ENCODE measurements around the gene BFSP1. TPM values are rescaled to one million over a fixed set of nuclear protein-coding genes. Genes with fewer than 3 reads are reported as not detected.

BFSP1 gene
- polyA plus RNA-seq (2013, experiment 1 of 2): 4.0 TPM
- 4.2 TPM for polyA plus RNA-seq (2013, experiment 2 of 2)

DNA sequence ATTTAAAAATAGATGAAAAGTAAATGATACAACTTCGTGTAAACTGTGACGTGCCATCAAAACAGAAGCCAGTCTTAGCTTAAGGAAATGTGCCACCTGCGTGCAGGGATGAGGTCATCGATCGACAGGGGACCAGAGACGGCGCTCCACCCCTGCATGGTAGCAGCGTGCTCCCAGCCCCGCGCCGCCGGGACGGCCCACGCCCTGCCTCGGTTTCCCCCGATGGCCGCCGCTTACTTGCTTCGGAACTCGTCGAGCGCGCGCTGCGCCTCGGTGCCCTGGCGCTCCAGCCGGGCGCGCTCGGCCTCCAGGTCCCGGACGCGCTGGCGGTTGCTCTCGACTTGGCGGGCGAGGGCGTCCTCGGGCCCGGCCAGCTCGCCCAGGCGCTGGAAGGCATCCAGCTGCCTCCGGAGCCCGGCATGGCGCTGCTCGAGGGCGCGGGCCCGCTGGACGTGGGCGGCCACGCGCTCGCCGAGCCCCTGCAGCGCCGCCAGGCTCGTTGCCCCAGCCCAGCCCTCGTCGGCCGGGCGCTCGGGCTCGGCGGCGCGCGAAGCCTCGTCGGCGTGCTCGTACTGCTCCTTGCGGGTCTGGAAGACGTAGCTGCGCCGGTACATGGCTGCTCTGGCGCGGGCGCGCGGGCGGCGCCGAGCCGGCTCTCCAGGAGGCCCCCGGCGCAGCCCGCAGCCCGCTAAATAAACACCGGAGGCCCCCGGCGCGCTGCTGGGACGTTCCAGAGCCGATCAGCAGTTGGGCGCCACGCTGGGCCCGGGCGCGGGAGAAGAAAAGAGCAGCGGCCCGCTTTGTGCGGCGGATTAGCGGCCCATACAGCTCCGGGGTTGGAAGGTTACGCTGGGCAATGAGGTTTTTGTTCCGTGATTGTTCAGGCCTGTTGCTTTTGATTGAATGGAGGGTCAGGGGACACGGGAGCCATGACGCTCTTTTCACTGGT lies at the start of gene BFSP1:
Gene BFSP1, minus strand, starts transcription at position 664 of the 949 bp plus-strand sequence. Its CDS starts 50 bp downstream, at position 614.
- H3K4me1 ChIP-seq (ENCODE audit: insufficient read depth, low read length): peaks cover 16% of the 10 kb centered on the region
- H3K4me3 ChIP-seq (ENCODE audit: low read length): peak within 1 kb of the TSS; percentile 68
- H3K9ac ChIP-seq (ENCODE audit: low read depth, low read length): peak within 1 kb of the TSS; percentile 89
- H3K9me3 ChIP-seq (ENCODE audit: insufficient read depth, low read depth, low read length): no peaks in the 10 kb centered on the region
- peak within 1 kb of the TSS; percentile 87; the same call in 1 of the 2 replicates for H3K27ac ChIP-seq (ENCODE audit: low read depth, low read length)
- peaks cover 37% of the 10 kb centered on the region for H3K27me3 ChIP-seq (ENCODE audit: insufficient read depth, low read length)
- H3K36me3 ChIP-seq (ENCODE audit: insufficient read depth, low read length): no peaks in the 10 kb centered on the region
- under 1% methylated on average over 111 of the region's 111 CpGs for WGBS

DNA sequence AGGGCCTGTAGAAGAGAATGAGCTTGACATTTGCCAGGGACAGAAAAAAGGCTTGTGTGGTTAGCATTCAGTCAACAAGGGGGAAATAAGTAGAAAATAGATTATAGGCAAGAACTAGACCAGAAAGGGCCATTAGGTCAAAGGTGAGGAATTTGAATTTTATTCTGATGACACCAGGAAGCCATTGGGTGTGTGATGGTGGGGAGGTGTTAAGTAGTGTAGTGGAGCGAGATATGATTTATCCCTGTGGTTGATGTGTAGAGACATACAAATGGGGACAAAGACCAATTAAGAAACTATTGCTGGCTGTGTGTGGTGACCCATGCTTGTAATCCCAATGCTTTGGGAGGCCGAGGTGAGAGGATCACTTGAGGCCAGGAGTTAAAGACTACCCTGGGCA lies 49.7 kb upstream of the BFSP1 start:
- Histone ChIP-seq H3K9me3 (ENCODE audit: insufficient read depth, low read depth, low read length) (no peaks in the 10 kb centered on the region), H3K4me3 (ENCODE audit: low read length) (no peak overlapping the region), H3K27ac (ENCODE audit: low read depth, low read length) (no peak overlapping the region), H3K4me1 (ENCODE audit: insufficient read depth, low read length) (no peaks in the 10 kb centered on the region; the same call in 1 of the 2 replicates), H3K36me3 (ENCODE audit: insufficient read depth, low read length) (peaks cover 4% of the 10 kb centered on the region; the same call in 1 of the 2 replicates), H3K9ac (ENCODE audit: low read depth, low read length) (no peak overlapping the region), H3K27me3 (ENCODE audit: insufficient read depth, low read length) (no peaks in the 10 kb centered on the region)
- WGBS: 96% methylated on average over 2 of the region's 2 CpGs

DNA sequence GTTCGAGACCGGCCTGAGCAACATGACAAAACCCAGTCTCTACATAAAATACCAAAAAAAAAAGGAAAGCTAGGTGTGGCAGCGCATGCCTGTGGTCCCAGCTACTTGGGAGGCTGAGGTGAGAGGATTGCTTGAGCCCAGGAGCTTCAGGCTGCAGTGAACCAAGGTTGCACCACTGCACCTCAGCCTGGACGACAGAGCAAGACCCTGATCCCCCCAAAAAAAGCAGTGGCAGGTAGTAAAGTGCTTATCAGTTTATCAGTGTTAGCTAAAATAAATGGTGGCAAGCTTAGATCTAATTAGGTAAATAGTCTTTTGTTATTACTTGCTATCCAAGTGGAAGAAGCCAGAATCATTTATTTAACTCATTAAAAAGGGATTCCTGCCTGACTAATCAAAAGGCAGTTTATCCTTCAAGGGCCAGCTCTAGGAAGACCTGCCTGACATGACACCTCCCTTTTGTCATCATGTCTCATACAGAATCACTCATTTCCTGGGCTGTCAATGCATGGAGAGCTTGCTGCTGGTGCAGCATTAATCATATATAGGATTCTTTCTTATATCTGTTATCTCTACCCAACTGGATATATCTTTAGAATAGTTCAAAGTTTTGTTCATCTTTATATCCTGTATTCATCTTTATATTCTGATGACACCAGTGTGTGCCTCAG lies 48.3 kb upstream of the BFSP1 start:
- WGBS: 96% methylated on average over 4 of the region's 4 CpGs
- Histone ChIP-seq H3K9me3 (ENCODE audit: insufficient read depth, low read depth, low read length) (no peaks in the 10 kb centered on the region), H3K27ac (ENCODE audit: low read depth, low read length) (no peak overlapping the region), H3K36me3 (ENCODE audit: insufficient read depth, low read length) (peaks cover 4% of the 10 kb centered on the region; the same call in 1 of the 2 replicates), H3K4me3 (ENCODE audit: low read length) (no peak overlapping the region), H3K4me1 (ENCODE audit: insufficient read depth, low read length) (peaks cover 9% of the 10 kb centered on the region), H3K9ac (ENCODE audit: low read depth, low read length) (no peak overlapping the region), H3K27me3 (ENCODE audit: insufficient read depth, low read length) (no peaks in the 10 kb centered on the region)

DNA sequence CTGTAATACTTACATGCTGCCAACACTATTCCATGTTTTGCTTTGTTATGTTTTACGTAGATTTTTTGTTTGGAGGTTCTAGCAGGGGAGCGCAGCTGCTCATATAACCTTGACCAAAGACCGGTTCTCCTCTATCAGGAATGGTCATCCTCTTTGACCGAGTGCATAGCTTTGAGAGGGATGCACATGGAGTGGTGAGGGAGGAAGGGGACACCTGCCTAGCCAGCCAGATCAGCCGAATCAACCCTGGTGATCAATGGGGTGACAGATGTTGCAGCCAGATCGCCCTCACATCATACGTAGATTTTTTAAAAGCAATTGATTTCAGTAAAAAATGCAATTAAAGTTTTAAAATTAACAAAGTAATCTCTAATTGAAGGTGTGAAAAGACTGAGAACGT lies 45.0 kb upstream of the BFSP1 start:
- WGBS: 93% methylated on average over 8 of the region's 8 CpGs

DNA sequence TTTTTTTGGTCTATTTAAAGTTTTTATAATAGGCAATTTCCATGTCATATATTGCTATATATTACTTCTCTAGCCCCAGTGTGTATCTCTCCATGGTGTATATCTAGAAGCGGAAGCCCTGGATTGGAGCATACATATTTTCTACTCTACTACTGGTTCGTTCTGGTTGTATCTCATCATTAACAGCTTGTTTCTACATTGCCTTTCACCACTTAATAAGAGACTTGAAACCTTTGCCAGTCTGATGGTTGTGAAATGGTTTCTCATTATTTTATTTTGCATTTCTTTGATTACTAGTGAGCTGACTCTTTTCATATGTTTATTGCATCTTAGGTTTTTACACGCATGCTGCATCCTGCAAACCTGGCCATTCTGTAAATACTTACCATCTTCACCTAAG lies 42.3 kb upstream of the BFSP1 start:
- Histone ChIP-seq H3K4me3 (ENCODE audit: low read length) (no peak overlapping the region), H3K27me3 (ENCODE audit: insufficient read depth, low read length) (no peaks in the 10 kb centered on the region), H3K27ac (ENCODE audit: low read depth, low read length) (no peak overlapping the region), H3K9ac (ENCODE audit: low read depth, low read length) (no peak overlapping the region), H3K9me3 (ENCODE audit: insufficient read depth, low read depth, low read length) (no peaks in the 10 kb centered on the region), H3K4me1 (ENCODE audit: insufficient read depth, low read length) (peaks cover 46% of the 10 kb centered on the region), H3K36me3 (ENCODE audit: insufficient read depth, low read length) (no peaks in the 10 kb centered on the region; the same call in 1 of the 2 replicates)
- 47% methylated on average over 3 of the region's 3 CpGs for WGBS

More for the DNA sequence above, 45.0 kb upstream of the BFSP1 start:
- Histone ChIP-seq H3K4me3 (ENCODE audit: low read length) (no peak overlapping the region), H3K27ac (ENCODE audit: low read depth, low read length) (no peak overlapping the region), H3K9ac (ENCODE audit: low read depth, low read length) (no peak overlapping the region), H3K27me3 (ENCODE audit: insufficient read depth, low read length) (no peaks in the 10 kb centered on the region), H3K9me3 (ENCODE audit: insufficient read depth, low read depth, low read length) (no peaks in the 10 kb centered on the region), H3K4me1 (ENCODE audit: insufficient read depth, low read length) (peaks cover 41% of the 10 kb centered on the region), H3K36me3 (ENCODE audit: insufficient read depth, low read length) (no peaks in the 10 kb centered on the region; the same call in 1 of the 2 replicates)

DNA sequence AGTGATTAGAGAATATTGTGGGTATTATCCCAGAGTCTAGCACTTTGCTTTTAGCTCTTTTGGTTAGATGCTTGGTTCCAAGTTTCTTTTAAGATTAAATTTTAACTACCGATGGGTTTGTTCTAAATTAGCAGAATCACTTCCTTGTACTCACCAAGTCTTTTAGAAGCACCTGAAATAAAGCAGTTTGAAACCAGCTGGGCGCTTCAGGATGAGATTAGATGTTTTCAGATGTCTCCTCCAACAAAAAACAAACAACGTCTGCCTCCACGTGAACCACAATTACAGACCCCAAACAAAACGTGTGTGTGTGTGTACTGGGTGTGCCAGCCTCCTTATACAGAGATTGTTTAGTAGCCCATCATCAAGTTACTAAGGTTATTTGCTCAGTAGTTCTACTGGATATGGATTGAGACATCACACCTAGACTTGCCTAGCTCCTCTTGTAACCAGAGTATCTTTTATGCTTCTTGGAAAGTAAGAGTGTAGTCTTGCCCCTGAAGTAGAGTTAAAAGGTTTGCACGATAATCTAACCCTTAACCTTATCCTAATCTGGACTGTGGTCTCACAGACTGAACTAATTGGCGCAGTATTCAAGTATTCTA lies 41.0 kb upstream of the BFSP1 start:
- no peak overlapping the region for H3K27ac ChIP-seq (ENCODE audit: low read depth, low read length)

DNA sequence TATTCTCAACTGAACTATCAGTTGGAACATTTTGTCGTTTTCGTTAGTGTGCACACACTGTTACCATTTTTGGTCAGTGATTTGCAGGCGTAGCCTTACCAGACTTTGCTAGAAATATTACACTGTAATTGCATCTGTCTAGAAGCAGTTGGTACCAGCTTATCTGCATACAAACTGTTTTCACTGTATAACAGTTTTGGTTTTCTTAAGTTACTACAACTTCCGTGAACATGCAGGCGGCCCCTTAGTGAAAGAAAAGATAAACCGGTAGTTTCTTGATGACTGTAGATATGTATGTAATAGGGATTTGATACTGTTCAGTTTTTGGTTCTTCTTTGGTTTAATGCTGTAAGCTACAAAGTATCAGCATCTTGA lies 40.0 kb upstream of the BFSP1 start:
- peak overlapping the region; percentile 81; the same call in 1 of the 2 replicates for H3K9ac ChIP-seq (ENCODE audit: low read depth, low read length)
- WGBS: 25% methylated on average over 6 of the region's 6 CpGs
- H3K27ac ChIP-seq (ENCODE audit: low read depth, low read length): no peak overlapping the region
- H3K27me3 ChIP-seq (ENCODE audit: insufficient read depth, low read length): no peaks in the 10 kb centered on the region
- H3K4me3 ChIP-seq (ENCODE audit: low read length): peak overlapping the region; percentile 85
- peaks cover 53% of the 10 kb centered on the region for H3K4me1 ChIP-seq (ENCODE audit: insufficient read depth, low read length)
- no peaks in the 10 kb centered on the region for H3K9me3 ChIP-seq (ENCODE audit: insufficient read depth, low read depth, low read length)
- H3K36me3 ChIP-seq (ENCODE audit: insufficient read depth, low read length): no peaks in the 10 kb centered on the region; the same call in 1 of the 2 replicates

More for the DNA sequence above, 41.0 kb upstream of the BFSP1 start:
- Histone ChIP-seq H3K9me3 (ENCODE audit: insufficient read depth, low read depth, low read length) (no peaks in the 10 kb centered on the region), H3K27me3 (ENCODE audit: insufficient read depth, low read length) (no peaks in the 10 kb centered on the region), H3K36me3 (ENCODE audit: insufficient read depth, low read length) (no peaks in the 10 kb centered on the region; the same call in 1 of the 2 replicates), H3K9ac (ENCODE audit: low read depth, low read length) (no peak overlapping the region), H3K4me1 (ENCODE audit: insufficient read depth, low read length) (peaks cover 53% of the 10 kb centered on the region), H3K4me3 (ENCODE audit: low read length) (peak overlapping the region; percentile 85)
- WGBS: 57% methylated on average over 3 of the region's 7 CpGs

DNA sequence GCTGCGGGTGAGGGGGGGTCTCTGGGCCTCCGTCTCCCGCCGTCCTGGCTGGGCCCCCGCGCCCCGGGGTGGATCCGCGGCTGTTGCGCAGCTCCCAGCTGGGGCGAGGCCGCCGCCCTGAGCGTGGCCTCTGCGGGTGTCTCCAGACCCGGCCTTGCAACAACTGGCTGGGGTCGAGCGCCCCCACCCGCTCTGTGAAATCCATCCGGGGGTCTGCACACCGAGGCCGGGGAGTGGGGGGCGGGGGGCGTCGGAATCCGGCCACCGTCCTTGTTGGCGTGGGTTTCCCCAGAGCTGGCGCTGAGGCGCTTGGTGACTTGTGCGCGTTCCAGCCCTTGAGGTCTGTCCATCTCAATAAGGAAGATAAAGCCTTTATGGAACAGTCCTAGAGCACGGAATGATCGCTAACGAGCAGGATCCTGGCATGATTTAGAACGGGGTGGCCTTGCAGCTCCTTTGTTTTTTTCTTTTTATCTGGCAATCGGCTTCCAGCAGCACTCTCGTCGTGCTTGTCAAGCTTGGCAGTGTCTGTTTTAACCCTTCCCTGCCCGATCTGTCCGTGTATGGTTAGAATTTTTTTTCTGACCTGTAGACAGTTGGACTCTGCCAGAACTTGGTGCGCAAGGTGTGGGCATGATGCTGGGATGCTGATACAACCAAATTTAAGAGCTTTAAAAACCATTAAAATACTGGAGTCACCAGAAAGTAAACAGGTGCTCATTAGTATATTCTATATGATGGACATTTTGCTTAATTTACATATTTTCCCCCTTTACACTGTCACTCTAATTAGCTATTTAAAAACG lies 39.4 kb upstream of the BFSP1 start:
- under 1% methylated on average over 42 of the region's 43 CpGs for WGBS
- Histone ChIP-seq H3K27me3 (ENCODE audit: insufficient read depth, low read length) (no peaks in the 10 kb centered on the region), H3K9ac (ENCODE audit: low read depth, low read length) (peak overlapping the region; percentile 81), H3K9me3 (ENCODE audit: insufficient read depth, low read depth, low read length) (no peaks in the 10 kb centered on the region), H3K27ac (ENCODE audit: low read depth, low read length) (peak overlapping the region; percentile 95), H3K4me3 (ENCODE audit: low read length) (peak overlapping the region; percentile 85), H3K36me3 (ENCODE audit: insufficient read depth, low read length) (no peaks in the 10 kb centered on the region; the same call in 1 of the 2 replicates), H3K4me1 (ENCODE audit: insufficient read depth, low read length) (peaks cover 53% of the 10 kb centered on the region)

DNA sequence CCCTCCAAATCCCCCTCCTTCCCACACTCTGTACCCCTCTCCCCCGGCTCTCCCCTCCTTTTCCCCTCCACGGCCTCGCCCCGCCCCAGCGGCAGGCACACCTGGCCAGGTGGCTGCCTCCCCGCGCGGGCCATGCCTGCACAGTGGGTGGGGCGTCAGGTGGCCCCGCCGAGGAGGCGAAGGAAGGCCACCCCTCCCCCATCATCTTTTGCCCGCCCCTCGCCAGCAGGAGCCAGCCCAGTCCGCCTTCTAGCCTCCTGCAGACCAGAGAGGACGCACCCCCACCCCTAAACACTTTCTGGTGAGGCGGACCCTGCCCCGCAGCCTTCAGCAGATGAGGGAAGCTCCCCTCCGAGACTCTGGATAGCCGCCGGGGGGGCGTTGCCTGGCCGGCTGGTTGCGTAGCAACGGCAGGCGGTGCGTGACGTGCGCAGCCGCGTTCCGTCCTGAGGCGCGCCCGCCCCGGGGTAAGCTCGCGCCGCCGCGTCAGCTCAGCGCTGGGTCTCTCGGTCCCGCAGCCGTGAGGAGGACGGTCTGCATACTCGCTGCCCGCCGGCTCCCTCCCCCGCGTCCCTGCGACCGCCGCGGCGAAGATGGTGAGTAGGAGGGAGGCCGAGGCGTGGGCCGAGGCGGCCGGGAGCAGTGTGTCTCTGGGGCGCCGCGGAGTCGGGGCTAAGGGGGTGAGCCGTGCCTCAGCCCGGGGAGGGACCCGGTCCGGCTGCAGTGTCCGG lies 38.6 kb upstream of the BFSP1 start, which contains the start of gene DSTN:
Gene DSTN, plus strand, starts transcription at position 460 of the 731 bp plus-strand sequence. Its CDS starts 134 bp downstream, at position 594.
- H3K27ac ChIP-seq (ENCODE audit: low read depth, low read length): peak within 1 kb of the TSS; percentile 98
- peak within 1 kb of the TSS; percentile 94 for H3K9ac ChIP-seq (ENCODE audit: low read depth, low read length)
- peaks cover 46% of the 10 kb centered on the region for H3K4me1 ChIP-seq (ENCODE audit: insufficient read depth, low read length)
- under 1% methylated on average over 70 of the region's 70 CpGs for WGBS
- H3K4me3 ChIP-seq (ENCODE audit: low read length): peak within 1 kb of the TSS; percentile 85
- no peaks in the 10 kb centered on the region for H3K27me3 ChIP-seq (ENCODE audit: insufficient read depth, low read length)
- H3K36me3 ChIP-seq (ENCODE audit: insufficient read depth, low read length): no peaks in the 10 kb centered on the region
- H3K9me3 ChIP-seq (ENCODE audit: insufficient read depth, low read depth, low read length): no peaks in the 10 kb centered on the region
